Stimulated activated CD8-positive, alpha-beta memory T cell treated with anti-CD3 and anti-CD28 coated beads, Interleukin-15, amount 100 ng/mL, for 4 hours (primary cell): ENCODE results near the gene EVI5L.
"Not testable (repeated sequence)": the region's sequence is repeated elsewhere in the genome, so short reads cannot be mapped to it uniquely, and the experiment has no call there.

Source experiments
- DNase-seq, 2 donors: peaks; one replicate each; pipeline ENCODE4 v3.0.0-alpha.2; 2020; ENCODE audit warnings: low read depth in 2 of 2

EVI5L gene

GRCh38 chr19:7872306-7873204 is 42.5 kb downstream of the EVI5L start:
- no peak for DNase-seq

GRCh38 chr19:7873304-7874075 is 43.5 kb downstream of the EVI5L start:
- no peak for DNase-seq

GRCh38 chr19:7874076-7874896 is 44.3 kb downstream of the EVI5L start, which contains the start of gene PRR36:
Gene PRR36 (minus strand): TSS chr19:7874390. CDS start chr19:7873689, 701 bp downstream.
- no peak for DNase-seq

GRCh38 chr19:7874897-7875273 is 44.9 kb downstream of the EVI5L start:
- no peak for DNase-seq

- DNase-seq: no peak
These were observed 47.3 kb downstream of the EVI5L start for GRCh38 chr19:7877249-7877836.

- no peak for DNase-seq
These were observed 49.2 kb downstream of the EVI5L start for GRCh38 chr19:7879111-7879807.

GRCh38 chr19:7879836-7880235 is 49.8 kb downstream of the EVI5L start:
- no peak for DNase-seq

- no peak for DNase-seq
These were observed 51.9 kb downstream of the EVI5L start for GRCh38 chr19:7881910-7882309.

GRCh38 chr19:7883105-7883504 is 53.1 kb downstream of the EVI5L start:
- no peak for DNase-seq

- no peak for DNase-seq
These were observed 54.0 kb downstream of the EVI5L start for GRCh38 chr19:7883796-7884570.

GRCh38 chr19:7885818-7886217 is 55.8 kb downstream of the EVI5L start:
- DNase-seq: no peak

GRCh38 chr19:7887408-7888144 is 57.6 kb downstream of the EVI5L start:
- no peak for DNase-seq

GRCh38 chr19:7888145-7888825 is 58.3 kb downstream of the EVI5L start, which contains the start of gene LRRC8E:
Gene LRRC8E (plus strand): TSS chr19:7888510. CDS start chr19:7895604, 7,094 bp downstream.
- DNase-seq: no peak

GRCh38 chr19:7888826-7889217 is 58.8 kb downstream of the EVI5L start:
- no peak for DNase-seq

GRCh38 chr19:7893362-7894101 is 63.5 kb downstream of the EVI5L start:
- not testable (repeated sequence) for DNase-seq

- no peak for DNase-seq
These were observed 64.7 kb downstream of the EVI5L start for GRCh38 chr19:7894612-7895309.

GRCh38 chr19:7895565-7895964 is 65.5 kb downstream of the EVI5L start:
- DNase-seq: no peak
